GM12872 (cell line): ENCODE data around the gene PARP12.

Experiments used
- TF ChIP-seq, protein P1 (sequence below): IDR thresholded peaks from 3 replicates; pipeline ENCODE4 v1.5.1; 2011; ENCODE audit warnings: low read depth, mild to moderate bottlenecking, low read length, moderate library complexity; ENCODE audit not compliant: insufficient read depth

PARP12 gene

DNA sequence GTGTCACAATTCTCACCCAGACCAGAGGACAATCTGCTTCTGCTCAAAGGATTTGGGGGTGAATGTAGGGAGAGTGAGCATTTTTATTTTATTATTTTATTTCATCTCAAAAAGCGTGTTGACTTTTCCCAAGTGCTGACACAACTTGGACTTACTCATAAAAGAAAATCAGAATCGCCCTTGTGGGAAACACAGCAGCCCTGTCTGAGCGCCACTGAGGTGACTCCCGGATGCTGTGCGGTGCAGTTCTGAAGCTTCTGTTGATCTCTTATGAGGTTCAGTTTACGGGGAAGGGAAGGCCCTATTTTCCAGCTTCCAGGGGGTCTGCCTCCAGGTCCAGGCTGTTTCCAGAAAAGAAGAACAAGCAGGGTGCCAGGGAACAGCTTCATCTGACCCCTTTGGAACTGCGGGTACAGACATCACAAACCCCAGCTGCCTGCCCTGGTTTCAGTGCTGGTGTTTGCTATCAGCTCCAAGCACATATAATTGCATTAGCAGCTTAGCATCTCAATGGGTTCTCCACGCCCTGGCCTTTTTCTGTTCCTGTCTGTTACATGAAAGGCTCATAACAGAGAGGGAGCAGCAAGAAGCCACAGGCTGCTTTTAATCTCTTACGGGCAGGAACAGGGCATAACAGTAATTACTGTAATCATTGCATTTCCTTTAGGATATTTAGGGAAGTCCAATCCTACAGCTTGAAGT lies 52.4 kb downstream of the PARP12 start:
- TF ChIP-seq, protein P1, sequence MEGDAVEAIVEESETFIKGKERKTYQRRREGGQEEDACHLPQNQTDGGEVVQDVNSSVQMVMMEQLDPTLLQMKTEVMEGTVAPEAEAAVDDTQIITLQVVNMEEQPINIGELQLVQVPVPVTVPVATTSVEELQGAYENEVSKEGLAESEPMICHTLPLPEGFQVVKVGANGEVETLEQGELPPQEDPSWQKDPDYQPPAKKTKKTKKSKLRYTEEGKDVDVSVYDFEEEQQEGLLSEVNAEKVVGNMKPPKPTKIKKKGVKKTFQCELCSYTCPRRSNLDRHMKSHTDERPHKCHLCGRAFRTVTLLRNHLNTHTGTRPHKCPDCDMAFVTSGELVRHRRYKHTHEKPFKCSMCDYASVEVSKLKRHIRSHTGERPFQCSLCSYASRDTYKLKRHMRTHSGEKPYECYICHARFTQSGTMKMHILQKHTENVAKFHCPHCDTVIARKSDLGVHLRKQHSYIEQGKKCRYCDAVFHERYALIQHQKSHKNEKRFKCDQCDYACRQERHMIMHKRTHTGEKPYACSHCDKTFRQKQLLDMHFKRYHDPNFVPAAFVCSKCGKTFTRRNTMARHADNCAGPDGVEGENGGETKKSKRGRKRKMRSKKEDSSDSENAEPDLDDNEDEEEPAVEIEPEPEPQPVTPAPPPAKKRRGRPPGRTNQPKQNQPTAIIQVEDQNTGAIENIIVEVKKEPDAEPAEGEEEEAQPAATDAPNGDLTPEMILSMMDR, result no peak

DNA sequence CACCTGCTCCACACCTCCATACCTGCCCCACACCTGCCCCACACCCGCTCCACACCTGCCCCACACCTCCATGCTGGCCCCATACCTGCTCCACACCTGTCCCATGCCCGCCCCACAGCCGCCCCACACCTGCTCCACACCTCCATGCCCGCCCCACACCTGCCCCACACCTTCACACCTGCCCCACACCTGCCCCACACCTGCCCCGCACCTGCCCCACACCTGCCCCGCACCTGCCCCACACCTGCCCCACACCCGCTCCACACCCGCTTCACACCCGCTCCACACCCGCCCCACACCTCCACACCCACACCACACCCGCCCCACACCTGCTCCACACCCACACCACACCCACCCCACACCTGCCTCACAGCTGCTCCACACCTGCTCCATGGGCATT lies 53.0 kb downstream of the PARP12 start:
- TF ChIP-seq, protein P1, result no peak

GRCh38 chr7:140008755-140009610 lies 53.8 kb downstream of the PARP12 start:
- TF ChIP-seq, protein P1, result no peak

GRCh38 chr7:140007051-140007690 lies 55.6 kb downstream of the PARP12 start:
- TF ChIP-seq, protein P1, result no peak

- TF ChIP-seq, protein P1, result no peak
Measured at GRCh38 chr7:140006600-140006999, 56.2 kb downstream of the PARP12 start.

DNA sequence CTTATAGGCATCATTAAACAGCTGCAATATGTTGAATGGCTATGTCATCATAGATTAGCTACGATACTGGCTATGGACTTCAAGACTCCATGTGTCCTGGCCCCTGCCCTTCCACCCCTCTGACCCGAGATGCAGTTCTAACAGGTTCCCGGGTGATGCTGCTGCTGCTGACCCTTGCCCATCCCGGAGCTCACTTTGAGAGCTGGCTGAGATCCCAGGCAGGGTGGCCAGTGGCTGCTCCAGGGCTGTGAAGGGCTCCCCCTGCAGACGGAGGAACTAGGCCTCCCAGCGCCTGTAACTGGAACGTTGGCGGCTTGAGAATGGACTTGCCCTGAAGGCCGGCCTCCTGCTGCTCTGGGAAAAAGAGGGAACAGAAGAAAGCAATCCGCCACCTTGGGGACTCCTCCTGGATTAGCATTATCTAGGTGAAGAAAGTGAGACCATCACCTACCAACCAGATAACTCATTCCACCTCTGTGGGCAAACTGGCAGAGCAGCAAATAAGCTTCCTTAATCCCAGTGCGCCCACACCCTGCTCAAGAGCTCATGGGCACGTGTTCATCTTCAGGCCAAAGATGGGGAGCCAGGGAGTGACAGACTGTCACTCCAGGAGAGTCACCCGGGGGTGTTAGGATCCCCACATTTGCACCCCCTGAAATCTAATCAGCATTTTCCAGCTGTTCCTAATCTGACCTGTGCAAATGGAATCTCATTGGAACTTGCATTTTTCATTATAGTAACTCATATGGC lies 56.8 kb downstream of the PARP12 start:
- TF ChIP-seq, protein P1, result peak; percentile 22; the same call in 1 of the 3 replicates
